Activated CD4-positive, alpha-beta memory T cell treated with anti-CD3 and anti-CD28 coated beads, Interleukin-2, amount 10 ng/mL, durations not matched to agents 7 days and 5 days (primary cell): Measurements from ENCODE around the gene BAIAP2. TPM values are rescaled to one million over a fixed set of nuclear protein-coding genes. Genes with fewer than 3 reads are reported as not detected.

Experiments
- CTCF ChIA-PET: fragments of 350-600 bp; sonication (Branson Sonifier 250); formaldehyde crosslinking; loops from one replicate; lab custom pipeline; 2021; ENCODE audit warnings: antibody characterized with exemption, inconsistent platforms; lab: Charles Lee
- POLR2A ChIA-PET: fragments of 350-600 bp; sonication (Branson Sonifier 250); formaldehyde crosslinking; loops from one replicate; lab custom pipeline; 2021; ENCODE audit warnings: antibody characterized with exemption; lab: Charles Lee
- DNase-seq: peaks from one replicate; pipeline ENCODE4 v3.0.0-alpha.2; 2020
- H3K27ac Mint-ChIP-seq: one replicate; pipeline ENCODE4 v1.8.0; 2021; ENCODE audit warnings: mild to moderate bottlenecking, mixed read lengths
- H3K27me3 Mint-ChIP-seq: one replicate; pipeline ENCODE4 v1.8.0; 2021; ENCODE audit warnings: mixed read lengths
- H3K36me3 Mint-ChIP-seq: one replicate; pipeline ENCODE4 v1.8.0; 2021; ENCODE audit warnings: low read depth, mixed read lengths
- H3K4me1 Mint-ChIP-seq: one replicate; pipeline ENCODE4 v1.8.0; 2021; ENCODE audit warnings: mixed read lengths
- H3K4me3 Mint-ChIP-seq: one replicate; pipeline ENCODE4 v1.8.0; 2021; ENCODE audit warnings: mild to moderate bottlenecking, mixed read lengths
- H3K9me3 Mint-ChIP-seq: one replicate; pipeline ENCODE4 v1.8.0; 2021; ENCODE audit warnings: mixed read lengths
- total RNA-seq, 2 experiments: library from RNA; stranded (reverse); gene quantifications; one replicate each; pipeline ENCODE4 v1.2.3, GENCODE V29; 2021

Gene BAIAP2
- total RNA-seq, 2 experiments from 2014 or later = 1.5 to 2.4 TPM

DNA sequence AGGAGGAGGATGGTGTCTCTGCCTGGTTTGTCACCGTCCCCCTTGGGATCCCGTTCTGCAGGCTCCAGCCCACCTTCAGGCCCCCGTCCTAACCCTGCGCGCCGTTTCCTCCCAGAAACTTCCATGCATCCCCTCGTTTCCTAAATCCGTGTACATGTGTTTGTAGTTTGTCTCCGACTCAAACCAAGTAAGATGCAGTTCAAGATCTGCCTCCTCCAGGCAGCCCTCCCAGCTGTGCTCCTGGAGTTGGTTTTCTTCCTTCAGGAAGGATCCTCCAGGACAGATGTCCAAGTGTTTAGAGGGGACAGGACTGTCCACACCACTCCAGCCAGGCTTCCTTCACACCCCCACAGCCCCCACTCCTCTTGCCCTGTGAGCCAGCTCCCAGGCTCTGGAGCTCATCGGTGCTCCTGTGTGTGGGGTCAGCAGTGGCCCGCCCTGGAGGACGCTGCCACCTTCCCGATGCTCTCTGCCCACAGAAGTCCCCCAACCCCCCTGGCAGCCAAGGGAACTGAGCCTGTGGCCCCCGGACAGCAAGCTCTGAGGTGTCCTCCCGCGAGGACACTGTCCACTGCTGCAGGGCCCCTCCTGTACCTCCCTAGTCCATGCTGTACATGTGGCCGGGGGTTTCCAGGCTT is 11.3 kb downstream of the BAIAP2 start:
- Mint-ChIP-seq H3K36me3 (no peaks in the 10 kb centered on the region), H3K9me3 (no peaks in the 10 kb centered on the region), H3K27me3 (no peaks in the 10 kb centered on the region), H3K27ac (no peak overlapping the region), H3K4me1 (peaks cover 7% of the 10 kb centered on the region), H3K4me3 (no peak overlapping the region)
- POLR2A ChIA-PET = no interaction called here
- CTCF ChIA-PET = no interaction called here
- no peak for DNase-seq

DNA sequence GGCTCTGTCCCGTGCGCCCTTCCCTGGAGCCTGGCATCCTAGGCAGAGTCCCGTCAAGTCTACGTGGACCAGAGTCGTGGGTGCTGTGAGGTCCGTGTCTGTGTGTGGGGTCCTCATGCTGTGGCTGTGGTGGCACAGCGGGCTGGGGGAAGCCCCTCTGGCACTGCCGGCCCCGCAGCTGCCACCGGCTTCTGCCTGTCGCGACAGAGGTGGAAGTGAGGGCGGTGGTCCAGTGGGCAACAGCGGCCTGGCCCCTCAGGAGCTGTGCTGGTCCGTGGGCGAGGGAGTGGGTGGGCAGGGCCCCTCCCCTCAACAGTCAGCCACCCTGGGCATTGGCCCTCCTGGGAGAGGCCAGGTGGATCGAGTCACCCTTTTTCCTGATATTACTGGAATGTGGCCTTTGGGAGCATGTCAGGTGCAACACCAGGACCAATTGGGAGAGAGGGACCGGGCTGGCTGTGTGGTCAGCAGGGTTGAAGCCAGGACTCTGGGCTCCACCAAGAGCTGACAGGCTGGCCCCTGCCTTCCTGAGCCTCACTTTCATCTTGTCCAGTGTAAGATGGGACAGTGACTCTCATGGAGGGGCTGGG is 11.9 kb downstream of the BAIAP2 start:
- peaks cover 7% of the 10 kb centered on the region for H3K4me1 Mint-ChIP-seq
- POLR2A ChIA-PET = no interaction called here
- H3K27ac Mint-ChIP-seq = no peak overlapping the region
- H3K36me3 Mint-ChIP-seq = no peaks in the 10 kb centered on the region
- no peak overlapping the region for H3K4me3 Mint-ChIP-seq
- no peaks in the 10 kb centered on the region for H3K9me3 Mint-ChIP-seq
- CTCF ChIA-PET = no interaction called here
- no peak for DNase-seq
- no peaks in the 10 kb centered on the region for H3K27me3 Mint-ChIP-seq

DNA sequence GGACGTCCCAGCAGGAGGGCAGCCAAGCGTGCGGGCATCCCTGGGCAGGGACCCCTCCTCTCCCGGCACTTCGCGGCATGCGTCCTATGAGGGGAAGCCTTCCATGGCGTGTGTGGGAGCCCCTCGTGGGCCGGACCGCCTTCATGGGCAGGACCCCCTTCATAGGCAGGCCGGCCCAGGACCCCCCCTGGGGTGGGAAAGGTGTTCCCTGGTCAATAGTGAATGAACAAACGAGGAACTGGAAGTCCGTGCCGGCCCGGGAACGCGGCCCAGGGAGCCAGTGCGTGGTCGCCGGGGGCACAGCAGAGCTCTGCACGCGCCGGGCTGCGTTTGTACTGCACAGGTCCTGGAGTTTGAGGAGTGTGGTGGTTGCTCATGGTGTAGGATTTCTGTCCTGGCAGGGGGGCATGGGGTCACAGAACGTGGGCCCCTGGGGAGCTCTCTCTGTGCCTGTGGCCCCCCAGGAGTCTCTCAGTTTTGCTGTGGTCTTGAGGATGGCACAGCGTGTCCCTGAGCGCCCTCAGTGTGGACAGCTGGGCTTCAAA is 13.9 kb downstream of the BAIAP2 start:
- H3K27ac Mint-ChIP-seq = no peak overlapping the region

DNA sequence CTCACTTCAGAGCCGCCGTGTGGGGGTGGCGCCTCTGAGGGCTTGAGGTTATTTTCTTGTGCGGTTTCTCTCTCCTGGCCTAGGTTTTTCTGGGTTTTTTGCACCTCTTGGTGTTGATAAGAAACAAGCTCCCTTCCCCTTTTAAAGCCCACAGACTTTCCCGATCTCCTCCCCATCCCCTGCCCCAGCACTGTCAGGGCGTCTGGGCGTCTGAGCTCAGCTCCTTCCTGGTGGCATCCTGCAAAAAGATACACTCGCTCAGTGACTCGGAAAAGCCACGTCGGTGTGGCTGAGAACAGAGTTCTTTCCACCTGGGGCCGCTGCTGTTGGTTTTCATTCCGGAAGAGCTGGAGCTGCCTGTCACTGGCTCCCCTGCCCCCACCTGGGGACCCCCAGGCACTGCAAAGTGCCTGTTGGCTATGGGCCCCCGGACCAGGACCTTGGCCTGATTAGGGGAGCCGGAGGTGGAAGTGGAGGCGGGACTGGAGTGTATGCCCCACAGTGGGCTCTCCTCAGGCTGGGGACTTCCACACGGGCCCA is 14.5 kb downstream of the BAIAP2 start:
- Mint-ChIP-seq H3K27ac (no peak overlapping the region), H3K27me3 (no peaks in the 10 kb centered on the region), H3K9me3 (no peaks in the 10 kb centered on the region), H3K4me1 (peaks cover 7% of the 10 kb centered on the region), H3K4me3 (no peak overlapping the region), H3K36me3 (no peaks in the 10 kb centered on the region)
- ChIA-PET POLR2A (interaction anchor here (0.6 to 1.1 kb wide), 3 partner anchors 44 to 427 kb away, joined by 3 read pairs; no protein-coding TSS in a partner anchor), CTCF (interaction anchor here (1.7 kb wide), 1 partner anchor 26 kb away, joined by 5 read pairs; no protein-coding TSS in a partner anchor)
- DNase-seq = no peak

More for the DNA sequence above, 13.9 kb downstream of the BAIAP2 start:
- Mint-ChIP-seq H3K36me3 (no peaks in the 10 kb centered on the region), H3K4me3 (no peak overlapping the region), H3K27me3 (no peaks in the 10 kb centered on the region), H3K4me1 (peaks cover 7% of the 10 kb centered on the region), H3K9me3 (no peaks in the 10 kb centered on the region)
- ChIA-PET CTCF (interaction anchor here (1.7 kb wide), 1 partner anchor 25 kb away, joined by 5 read pairs; no protein-coding TSS in a partner anchor), POLR2A (interaction anchor here (0.6 to 1.1 kb wide), 3 partner anchors 45 to 426 kb away, joined by 3 read pairs; no protein-coding TSS in a partner anchor)
- no peak for DNase-seq

DNA sequence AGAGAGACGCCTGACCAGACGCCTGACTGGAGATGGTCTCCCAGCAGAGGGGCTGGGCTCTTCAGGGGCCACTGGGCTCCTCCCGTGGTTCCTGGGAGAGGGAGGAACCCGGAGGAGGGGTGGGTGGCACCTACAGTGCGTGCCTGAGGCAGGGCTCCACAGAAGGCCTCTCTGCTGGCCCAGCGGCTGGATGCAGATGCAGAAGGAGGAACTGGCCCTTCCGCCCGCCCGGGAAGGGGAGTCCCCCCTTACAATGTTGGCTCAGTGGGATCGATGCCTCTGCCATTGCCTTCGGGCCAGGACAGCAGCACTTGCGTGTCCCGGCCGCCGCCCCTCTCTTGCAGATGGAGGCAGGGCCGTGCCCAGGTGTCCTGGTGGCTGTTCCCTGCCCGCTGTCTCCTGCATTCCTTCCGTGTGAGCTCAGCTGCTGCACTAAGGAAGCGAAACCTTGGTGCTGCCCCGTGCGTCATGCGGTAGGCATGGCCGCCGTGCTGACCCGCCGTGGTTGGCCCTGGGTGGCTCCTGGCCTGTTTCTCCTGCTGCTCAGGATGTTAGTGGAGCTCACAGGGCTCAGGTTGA is 15.1 kb downstream of the BAIAP2 start:
- no peaks in the 10 kb centered on the region for H3K36me3 Mint-ChIP-seq
- CTCF ChIA-PET = interaction anchor here (1.7 kb wide), 1 partner anchor 26 kb away, joined by 5 read pairs; no protein-coding TSS in a partner anchor
- no peak overlapping the region for H3K27ac Mint-ChIP-seq
- no peaks in the 10 kb centered on the region for H3K27me3 Mint-ChIP-seq
- no peak overlapping the region for H3K4me3 Mint-ChIP-seq
- H3K9me3 Mint-ChIP-seq = no peaks in the 10 kb centered on the region
- DNase-seq = no peak
- POLR2A ChIA-PET = no interaction called here
- peaks cover 7% of the 10 kb centered on the region for H3K4me1 Mint-ChIP-seq

DNA sequence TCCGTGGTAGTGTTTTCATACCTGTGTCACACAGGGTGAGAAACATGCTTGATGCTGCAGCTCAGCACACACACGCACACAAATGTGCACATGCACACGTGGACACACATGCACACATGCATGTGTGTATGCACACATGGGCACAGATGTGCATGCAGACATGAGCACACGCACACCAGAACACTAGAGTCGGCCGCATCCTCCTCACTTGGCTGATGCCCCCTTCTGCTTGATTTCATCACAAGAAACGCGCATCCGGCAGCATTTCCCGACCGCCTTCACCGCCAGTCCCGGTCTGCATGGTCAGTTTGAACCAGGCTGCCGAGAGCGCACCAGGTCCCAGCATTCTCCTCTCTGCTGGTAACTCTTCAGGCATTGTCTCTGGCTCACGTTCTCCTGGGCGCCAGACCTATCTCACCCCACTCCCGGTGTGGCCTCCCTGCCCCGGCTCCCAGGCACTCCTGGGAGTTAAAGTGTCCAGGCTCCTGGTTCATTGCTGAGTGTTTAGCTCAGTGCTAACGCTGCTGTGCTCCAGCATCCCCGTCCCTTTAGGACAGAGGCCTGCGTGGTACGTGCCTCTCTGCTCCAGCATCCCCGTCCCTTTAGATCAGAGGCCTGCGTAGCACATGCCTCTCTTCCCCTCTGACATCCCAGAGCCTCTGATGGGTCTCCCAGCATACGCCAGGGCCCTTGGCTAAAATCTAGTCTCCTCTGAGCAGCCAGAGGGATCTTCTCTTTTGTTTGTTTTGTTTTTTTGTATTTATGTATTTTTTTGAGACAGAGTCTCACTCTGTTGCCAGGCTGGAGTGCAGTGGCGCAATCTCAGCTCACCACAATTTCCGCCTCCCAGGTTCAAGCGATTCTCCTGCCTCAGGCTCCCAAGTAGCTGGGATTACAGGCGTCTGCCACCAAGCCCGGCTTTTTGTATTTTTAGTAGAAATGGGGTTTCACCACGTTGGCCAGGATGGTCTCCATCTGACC is 16.0 kb downstream of the BAIAP2 start:
- POLR2A ChIA-PET = no interaction called here
- H3K9me3 Mint-ChIP-seq = no peaks in the 10 kb centered on the region
- no peak for DNase-seq
- H3K27ac Mint-ChIP-seq = no peak overlapping the region
- no peak overlapping the region for H3K4me3 Mint-ChIP-seq
- H3K4me1 Mint-ChIP-seq = peaks cover 7% of the 10 kb centered on the region
- H3K27me3 Mint-ChIP-seq = no peaks in the 10 kb centered on the region
- H3K36me3 Mint-ChIP-seq = no peaks in the 10 kb centered on the region
- CTCF ChIA-PET = interaction anchor here (1.2 to 1.7 kb wide), 2 partner anchors 13 to 27 kb away, joined by 3 to 5 read pairs; no protein-coding TSS in a partner anchor

DNA sequence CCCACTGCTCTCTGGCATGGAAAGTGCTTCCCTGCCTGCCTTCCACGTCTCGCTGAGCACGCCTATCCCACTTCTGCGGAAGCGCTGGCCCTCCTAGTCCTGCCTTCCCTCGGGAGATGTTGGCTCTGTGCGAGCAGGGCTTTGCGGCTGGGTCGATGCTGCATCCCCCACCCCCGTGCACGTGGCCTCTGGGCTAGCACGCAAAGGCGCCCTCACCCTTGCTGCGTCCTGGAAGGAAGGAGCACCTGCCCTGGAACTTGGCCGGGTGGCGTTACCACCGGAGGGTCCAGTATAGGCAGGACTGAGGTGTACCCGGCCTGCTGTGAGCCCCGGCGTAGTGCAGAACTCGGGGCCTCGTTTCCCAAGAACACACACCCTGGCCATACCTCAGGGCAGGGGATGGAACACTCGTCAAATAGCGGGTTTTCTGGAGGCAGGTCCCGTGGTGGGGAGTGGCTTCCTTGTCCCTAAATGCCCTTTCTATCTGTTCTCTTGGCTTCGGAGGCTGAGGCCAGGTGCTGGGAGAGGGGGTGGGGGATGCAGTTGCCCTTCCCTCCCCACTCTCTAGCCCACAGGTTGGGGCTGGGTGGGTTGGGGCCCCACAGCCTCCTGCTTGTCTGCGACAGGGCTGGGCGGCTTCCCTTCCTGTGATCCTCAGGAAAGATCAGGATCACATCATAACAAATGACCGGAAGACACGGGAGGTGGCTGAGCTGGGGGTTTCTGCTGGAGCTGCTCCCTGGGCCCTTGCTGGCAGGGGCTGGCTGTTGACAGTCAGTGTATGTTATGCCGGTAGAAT is 17.4 kb downstream of the BAIAP2 start:
- ChIA-PET CTCF (interaction anchor here (1.2 kb wide), 1 partner anchor 12 kb away, joined by 3 read pairs; no protein-coding TSS in a partner anchor), POLR2A (no interaction called here)
- no peak overlapping the region for H3K4me3 Mint-ChIP-seq
- H3K36me3 Mint-ChIP-seq = no peaks in the 10 kb centered on the region
- H3K4me1 Mint-ChIP-seq = peaks cover 7% of the 10 kb centered on the region
- H3K9me3 Mint-ChIP-seq = no peaks in the 10 kb centered on the region
- no peak overlapping the region for H3K27ac Mint-ChIP-seq
- no peak for DNase-seq
- no peaks in the 10 kb centered on the region for H3K27me3 Mint-ChIP-seq

DNA sequence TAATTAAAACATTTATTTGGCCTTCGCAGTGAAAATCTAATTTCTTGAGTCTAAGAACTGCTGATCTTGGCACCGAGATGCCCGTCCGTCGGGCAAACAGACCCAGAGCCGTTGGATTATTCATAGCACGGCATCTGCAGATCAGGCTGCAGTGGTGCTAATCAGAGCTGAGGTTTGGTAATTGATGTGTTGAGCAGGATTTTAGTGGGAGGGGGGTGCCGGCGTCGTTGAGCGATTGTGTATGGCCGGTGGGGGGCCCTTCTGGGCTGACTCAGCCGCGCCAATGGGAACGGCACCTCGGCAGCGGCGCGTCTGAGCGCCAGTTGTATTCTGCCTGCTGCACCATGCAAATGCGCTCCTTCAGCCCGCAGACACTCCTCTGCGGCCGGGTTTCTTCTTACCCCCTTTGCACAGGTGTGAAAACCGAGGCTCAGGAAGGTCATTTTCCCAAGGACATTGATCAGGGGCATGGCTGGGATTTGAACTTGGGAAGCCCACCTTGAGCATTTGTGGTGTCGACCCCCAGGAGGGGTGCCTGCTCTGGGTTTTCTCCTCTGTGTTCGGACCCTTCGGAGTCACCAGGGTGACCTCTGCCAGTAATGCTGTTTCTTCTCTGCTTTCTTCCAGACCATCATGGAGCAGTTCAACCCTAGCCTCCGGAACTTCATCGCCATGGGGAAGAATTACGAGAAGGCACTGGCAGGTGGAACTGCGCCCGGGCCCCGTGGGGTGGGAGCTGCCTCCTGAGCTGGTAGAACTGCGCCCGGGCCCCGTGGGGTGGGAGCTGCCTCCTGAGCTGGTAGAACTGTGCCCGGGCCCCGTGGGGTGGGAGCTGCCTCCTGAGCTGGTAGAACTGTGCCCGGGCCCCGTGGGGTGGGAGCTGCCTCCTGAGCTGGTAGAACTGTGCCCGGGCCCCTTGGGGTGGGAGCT is 18.4 kb downstream of the BAIAP2 start:
- Mint-ChIP-seq H3K9me3 (no peaks in the 10 kb centered on the region), H3K36me3 (no peaks in the 10 kb centered on the region), H3K27ac (no peak overlapping the region), H3K4me3 (no peak overlapping the region), H3K4me1 (peaks cover 7% of the 10 kb centered on the region), H3K27me3 (no peaks in the 10 kb centered on the region)
- CTCF ChIA-PET = no interaction called here
- no peak for DNase-seq
- POLR2A ChIA-PET = no interaction called here

DNA sequence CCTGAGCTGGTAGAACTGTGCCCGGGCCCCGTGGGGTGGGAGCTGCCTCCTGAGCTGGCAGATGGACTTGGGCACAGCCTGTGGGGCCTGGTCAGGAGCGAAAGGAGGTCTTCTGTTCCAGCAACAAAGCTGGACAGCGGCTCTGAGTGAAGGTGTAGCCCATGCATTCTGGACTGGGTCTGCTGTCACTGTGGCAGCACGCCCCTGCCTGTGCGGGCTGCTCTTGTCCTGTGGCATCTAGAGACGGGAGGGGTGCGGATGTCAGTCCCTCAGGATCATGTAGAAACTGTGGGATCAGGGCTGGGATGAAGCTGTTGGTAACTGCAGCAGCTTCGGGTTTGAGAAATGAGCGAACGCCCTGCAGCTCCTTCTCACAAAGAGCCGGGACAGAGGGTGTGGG is 19.4 kb downstream of the BAIAP2 start:
- POLR2A ChIA-PET = no interaction called here
- Mint-ChIP-seq H3K27ac (no peak overlapping the region), H3K27me3 (no peaks in the 10 kb centered on the region), H3K36me3 (no peaks in the 10 kb centered on the region), H3K9me3 (no peaks in the 10 kb centered on the region), H3K4me1 (peaks cover 3% of the 10 kb centered on the region), H3K4me3 (no peak overlapping the region)
- CTCF ChIA-PET = no interaction called here
- DNase-seq = no peak

DNA sequence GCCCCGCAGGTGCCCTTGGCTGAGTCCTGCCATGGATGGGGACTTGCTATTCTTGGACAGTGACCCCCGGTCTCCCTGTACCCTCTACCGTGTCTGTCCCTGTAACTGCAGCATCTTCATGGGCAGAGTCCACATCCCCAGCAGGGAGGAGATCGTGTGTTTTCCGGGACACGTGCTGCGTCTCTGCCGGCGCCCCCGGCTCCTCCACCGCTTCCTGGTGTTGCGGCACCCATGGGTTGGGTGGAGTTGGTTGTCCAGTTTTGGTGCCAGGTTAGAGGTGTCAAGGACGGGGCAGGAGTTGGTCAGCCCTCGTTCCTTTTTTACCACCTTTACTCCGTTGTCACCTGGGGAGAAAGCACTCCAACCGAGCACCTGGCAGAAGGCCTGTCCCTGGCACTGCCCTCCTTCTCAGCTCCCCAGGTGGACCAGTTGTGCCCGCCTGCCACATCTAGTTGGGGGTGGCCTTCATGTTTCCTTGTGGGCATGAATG is 20.0 kb downstream of the BAIAP2 start:
- no peaks in the 10 kb centered on the region for H3K4me1 Mint-ChIP-seq
- no peak overlapping the region for H3K27ac Mint-ChIP-seq
- POLR2A ChIA-PET = no interaction called here
- no peaks in the 10 kb centered on the region for H3K36me3 Mint-ChIP-seq
- no peaks in the 10 kb centered on the region for H3K27me3 Mint-ChIP-seq
- DNase-seq = no peak
- no peak overlapping the region for H3K4me3 Mint-ChIP-seq
- CTCF ChIA-PET = no interaction called here
- H3K9me3 Mint-ChIP-seq = no peaks in the 10 kb centered on the region

DNA sequence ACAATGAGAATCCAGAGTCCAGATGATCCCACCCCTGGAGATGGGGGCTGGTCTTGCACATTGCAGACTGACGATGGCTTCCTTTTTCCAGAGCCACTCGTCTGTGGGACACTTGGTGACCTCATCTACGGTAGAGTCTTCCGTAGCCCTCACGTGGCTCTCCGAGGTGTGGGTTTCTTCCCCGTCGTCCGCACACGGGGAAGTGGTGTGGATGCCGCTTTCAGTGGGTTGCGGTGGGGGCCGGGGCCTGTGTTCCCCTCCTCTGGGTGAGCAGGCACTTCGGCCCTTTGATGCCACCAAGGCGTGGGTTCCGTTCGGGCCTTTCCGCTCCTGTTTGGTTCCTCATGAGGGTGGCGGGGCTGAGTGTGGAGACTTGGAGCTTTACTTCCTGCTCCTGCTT is 21.4 kb downstream of the BAIAP2 start:
- DNase-seq = no peak
- H3K9me3 Mint-ChIP-seq = no peaks in the 10 kb centered on the region
- CTCF ChIA-PET = no interaction called here
- H3K27ac Mint-ChIP-seq = no peak overlapping the region
- POLR2A ChIA-PET = no interaction called here
- no peaks in the 10 kb centered on the region for H3K27me3 Mint-ChIP-seq
- H3K4me1 Mint-ChIP-seq = no peaks in the 10 kb centered on the region
- H3K4me3 Mint-ChIP-seq = no peak overlapping the region
- H3K36me3 Mint-ChIP-seq = no peaks in the 10 kb centered on the region
